ENCODE measurements around the gene SCN1A. TPM values are rescaled to one million over a fixed set of nuclear protein-coding genes. Genes with fewer than 3 reads are reported as not detected.
A peak's percentile ranks its signal among the peaks of the same experiment; 100 is the strongest.

Gene SCN1A
- total RNA-seq, 1 donor from 2014 or later = 8.6 TPM

DNA sequence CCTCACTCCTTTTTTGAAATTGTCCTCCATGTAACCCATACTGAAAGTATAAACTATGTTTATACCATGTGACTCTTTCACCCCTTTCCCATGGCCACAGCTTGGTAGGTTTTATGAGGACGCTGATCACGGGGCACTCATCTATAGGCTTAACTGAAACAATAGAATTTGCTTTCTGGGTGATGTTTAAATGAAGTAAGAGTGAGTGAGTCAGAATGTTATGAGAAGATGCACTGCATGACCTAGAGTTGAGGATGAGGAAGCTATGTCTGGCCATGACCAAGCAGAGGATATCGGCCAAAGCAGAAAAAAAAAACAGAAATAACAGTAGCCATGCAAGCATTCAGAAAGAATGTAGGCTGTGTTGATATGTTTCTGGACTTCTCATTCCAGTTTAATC, 34.9 kb downstream of the SCN1A start:
- Mint-ChIP-seq H3K27ac (ENCODE audit: unreplicated experiment) (no peak overlapping the region), H3K4me3 (no peak overlapping the region), H3K4me1 (peaks cover 29% of the 10 kb centered on the region), H3K9me3 (peaks cover 1% of the 10 kb centered on the region), H3K27me3 (ENCODE audit: low read depth) (no peaks in the 10 kb centered on the region), H3K36me3 (ENCODE audit: low read depth) (no peaks in the 10 kb centered on the region)
- TF ChIP-seq, protein P1, sequence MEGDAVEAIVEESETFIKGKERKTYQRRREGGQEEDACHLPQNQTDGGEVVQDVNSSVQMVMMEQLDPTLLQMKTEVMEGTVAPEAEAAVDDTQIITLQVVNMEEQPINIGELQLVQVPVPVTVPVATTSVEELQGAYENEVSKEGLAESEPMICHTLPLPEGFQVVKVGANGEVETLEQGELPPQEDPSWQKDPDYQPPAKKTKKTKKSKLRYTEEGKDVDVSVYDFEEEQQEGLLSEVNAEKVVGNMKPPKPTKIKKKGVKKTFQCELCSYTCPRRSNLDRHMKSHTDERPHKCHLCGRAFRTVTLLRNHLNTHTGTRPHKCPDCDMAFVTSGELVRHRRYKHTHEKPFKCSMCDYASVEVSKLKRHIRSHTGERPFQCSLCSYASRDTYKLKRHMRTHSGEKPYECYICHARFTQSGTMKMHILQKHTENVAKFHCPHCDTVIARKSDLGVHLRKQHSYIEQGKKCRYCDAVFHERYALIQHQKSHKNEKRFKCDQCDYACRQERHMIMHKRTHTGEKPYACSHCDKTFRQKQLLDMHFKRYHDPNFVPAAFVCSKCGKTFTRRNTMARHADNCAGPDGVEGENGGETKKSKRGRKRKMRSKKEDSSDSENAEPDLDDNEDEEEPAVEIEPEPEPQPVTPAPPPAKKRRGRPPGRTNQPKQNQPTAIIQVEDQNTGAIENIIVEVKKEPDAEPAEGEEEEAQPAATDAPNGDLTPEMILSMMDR (conservative IDR thresholded peaks at IDR 0.05) = no peak
- no peak for DNase-seq (ENCODE audit: low read depth, low spot score)

DNA sequence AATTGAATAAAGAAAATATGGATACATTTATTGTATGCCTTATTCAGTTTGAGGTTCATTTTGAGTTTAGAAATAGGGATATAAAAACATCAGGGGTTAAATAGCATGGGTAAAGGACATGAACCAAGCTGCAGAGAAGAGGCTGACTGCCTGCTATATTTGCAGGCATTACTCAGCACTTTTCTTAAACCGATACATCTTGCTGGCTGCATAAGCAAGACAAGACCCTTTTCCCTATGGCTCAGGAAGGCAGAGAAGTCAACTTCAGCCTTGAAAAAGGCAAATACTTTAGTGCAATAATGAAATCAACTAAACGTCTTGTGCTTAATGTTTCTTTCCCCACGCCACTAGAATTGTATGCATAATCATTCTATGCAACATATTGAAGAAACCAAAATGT, 36.4 kb downstream of the SCN1A start:
- Mint-ChIP-seq H3K4me3 (no peak overlapping the region), H3K4me1 (peaks cover 32% of the 10 kb centered on the region), H3K27ac (ENCODE audit: unreplicated experiment) (peak overlapping the region; percentile 36), H3K36me3 (ENCODE audit: low read depth) (no peaks in the 10 kb centered on the region), H3K9me3 (peaks cover 4% of the 10 kb centered on the region), H3K27me3 (ENCODE audit: low read depth) (no peaks in the 10 kb centered on the region)
- TF ChIP-seq, protein P1 (conservative IDR thresholded peaks at IDR 0.05) = no peak
- DNase-seq (ENCODE audit: low read depth, low spot score) = no peak

- peaks cover 34% of the 10 kb centered on the region for H3K4me1 Mint-ChIP-seq
- H3K27ac Mint-ChIP-seq (ENCODE audit: unreplicated experiment) = no peak overlapping the region
- H3K27me3 Mint-ChIP-seq (ENCODE audit: low read depth) = no peaks in the 10 kb centered on the region
- H3K4me3 Mint-ChIP-seq = peak overlapping the region; percentile 17
- TF ChIP-seq, protein P1 (conservative IDR thresholded peaks at IDR 0.05) = no peak
- peaks cover 4% of the 10 kb centered on the region for H3K9me3 Mint-ChIP-seq
- no peaks in the 10 kb centered on the region for H3K36me3 Mint-ChIP-seq (ENCODE audit: low read depth)
- DNase-seq (ENCODE audit: low read depth, low spot score) = no peak
Observed at GRCh38 chr2:166090908-166091307, 36.9 kb downstream of the SCN1A start.

GRCh38 chr2:166090346-166090745, 37.5 kb downstream of the SCN1A start:
- DNase-seq (ENCODE audit: low read depth, low spot score) = no peak
- no peaks in the 10 kb centered on the region for H3K27me3 Mint-ChIP-seq (ENCODE audit: low read depth)
- peaks cover 34% of the 10 kb centered on the region for H3K4me1 Mint-ChIP-seq
- no peak overlapping the region for H3K4me3 Mint-ChIP-seq
- H3K9me3 Mint-ChIP-seq = peaks cover 4% of the 10 kb centered on the region
- no peaks in the 10 kb centered on the region for H3K36me3 Mint-ChIP-seq (ENCODE audit: low read depth)
- TF ChIP-seq, protein P1 (conservative IDR thresholded peaks at IDR 0.05) = no peak
- H3K27ac Mint-ChIP-seq (ENCODE audit: unreplicated experiment) = peak overlapping the region; percentile 80

DNA sequence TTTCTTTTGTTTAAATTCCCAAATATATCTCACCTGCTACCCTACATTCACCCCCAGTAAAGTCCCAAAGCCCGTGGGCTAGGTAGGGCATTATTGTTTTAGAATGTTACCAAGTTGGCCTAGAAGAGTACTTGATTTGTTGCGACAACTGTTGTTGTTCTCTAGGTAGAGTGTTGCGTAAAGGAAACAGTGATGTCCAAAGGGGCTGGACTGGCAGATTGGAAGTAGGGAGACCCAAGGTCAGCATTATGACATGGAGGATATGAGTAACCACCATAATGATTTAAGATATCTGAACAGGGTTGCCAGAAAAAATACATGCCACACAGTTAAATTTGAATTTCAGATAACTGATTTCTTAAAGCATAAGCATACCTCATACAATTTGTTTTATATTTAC, 39.2 kb downstream of the SCN1A start:
- no peak overlapping the region for H3K4me3 Mint-ChIP-seq
- DNase-seq (ENCODE audit: low read depth, low spot score) = no peak
- TF ChIP-seq, protein P1 (conservative IDR thresholded peaks at IDR 0.05) = no peak
- no peaks in the 10 kb centered on the region for H3K27me3 Mint-ChIP-seq (ENCODE audit: low read depth)
- H3K9me3 Mint-ChIP-seq = peaks cover 4% of the 10 kb centered on the region
- H3K4me1 Mint-ChIP-seq = peaks cover 42% of the 10 kb centered on the region
- H3K27ac Mint-ChIP-seq (ENCODE audit: unreplicated experiment) = peak overlapping the region; percentile 67
- H3K36me3 Mint-ChIP-seq (ENCODE audit: low read depth) = no peaks in the 10 kb centered on the region

DNA sequence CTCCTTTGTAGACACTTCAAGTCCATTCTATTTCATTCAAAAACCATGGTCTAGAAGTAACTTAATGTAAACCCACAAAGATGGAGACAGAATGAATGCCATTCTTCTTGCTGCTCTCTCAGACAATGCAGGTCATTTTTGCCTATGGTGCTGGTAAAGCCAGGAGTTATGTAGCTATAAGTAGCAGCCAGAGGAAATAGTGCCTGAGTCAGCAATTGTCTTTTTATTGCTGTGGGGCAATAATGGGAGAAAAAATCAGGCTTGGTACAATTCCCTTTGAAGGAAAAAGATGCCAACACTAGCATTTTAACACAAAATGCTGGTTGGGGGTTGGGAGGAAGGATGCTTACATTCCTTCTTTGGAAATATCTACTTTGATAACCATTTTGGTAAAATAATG, 43.5 kb downstream of the SCN1A start:
- no peak overlapping the region for H3K27ac Mint-ChIP-seq (ENCODE audit: unreplicated experiment)
- no peak overlapping the region for H3K4me3 Mint-ChIP-seq
- peaks cover 29% of the 10 kb centered on the region for H3K4me1 Mint-ChIP-seq

More for the DNA sequence above, 43.5 kb downstream of the SCN1A start:
- H3K27me3 Mint-ChIP-seq (ENCODE audit: low read depth) = no peaks in the 10 kb centered on the region
- peaks cover 4% of the 10 kb centered on the region for H3K9me3 Mint-ChIP-seq
- TF ChIP-seq, protein P1 (conservative IDR thresholded peaks at IDR 0.05) = no peak
- H3K36me3 Mint-ChIP-seq (ENCODE audit: low read depth) = no peaks in the 10 kb centered on the region
- DNase-seq (ENCODE audit: low read depth, low spot score) = no peak
